ENCODE data around the gene EMILIN3. TPM values are rescaled to one million over a fixed set of nuclear protein-coding genes. Genes with fewer than 3 reads are reported as not detected.

EMILIN3 gene
- total RNA-seq, 1 donor from 2014 or later: 0.20 TPM

GRCh38 chr20:41413169-41413568, 46.6 kb upstream of the EMILIN3 start:
- Histone ChIP-seq H3K4me1 (ENCODE audit: insufficient read depth, low read length) (no peaks in the 10 kb centered on the region), H3K4me2 (ENCODE audit: low read length) (no peak overlapping the region), H3K27me3 (ENCODE audit: insufficient read depth, low read length) (no peaks in the 10 kb centered on the region), H3K27ac (ENCODE audit: low read depth, low read length) (no peak overlapping the region), H3K9ac (ENCODE audit: low read length) (no peak overlapping the region), H2AFZ (ENCODE audit: low read depth, low read length) (no peak overlapping the region), H3K9me3 (ENCODE audit: insufficient read depth, low read depth, low read length) (no peaks in the 10 kb centered on the region), H3K4me3 (ENCODE audit: insufficient read depth, low read depth, low read length) (no peak overlapping the region), H3K36me3 (ENCODE audit: insufficient read depth, low read length) (peaks cover 37% of the 10 kb centered on the region), H4K20me1 (ENCODE audit: insufficient read depth, low read length) (peaks cover 15% of the 10 kb centered on the region), H3K79me2 (ENCODE audit: insufficient read depth, low read length) (no peaks in the 10 kb centered on the region)
- Mint-ChIP-seq H3K36me3 (ENCODE audit: low read depth, unreplicated experiment) (peaks cover 20% of the 10 kb centered on the region), H3K4me1 (ENCODE audit: low read depth, unreplicated experiment) (no peaks in the 10 kb centered on the region), H3K27me3 (ENCODE audit: low read depth, unreplicated experiment) (no peaks in the 10 kb centered on the region), H3K27ac (ENCODE audit: unreplicated experiment) (no peak overlapping the region), H3K4me3 (ENCODE audit: unreplicated experiment) (no peak overlapping the region), H3K9me3 (ENCODE audit: unreplicated experiment) (no peaks in the 10 kb centered on the region)
- FAIRE-seq (no peak), DNase-seq (ENCODE audit: low read depth) (no peak)
- TF ChIP-seq CTCF (IDR thresholded peaks at IDR 0.05; ENCODE audit: insufficient read depth, low read depth, low read length) (no peak), EZH2 (IDR thresholded peaks at IDR 0.05; ENCODE audit: insufficient read depth, low read length) (no peak)

GRCh38 chr20:41412324-41413120, 45.9 kb upstream of the EMILIN3 start:
- H3K4me3 ChIP-seq (ENCODE audit: insufficient read depth, low read depth, low read length): no peak overlapping the region
- Mint-ChIP-seq H3K36me3 (ENCODE audit: low read depth, unreplicated experiment) (peaks cover 19% of the 10 kb centered on the region), H3K9me3 (ENCODE audit: unreplicated experiment) (no peaks in the 10 kb centered on the region), H3K27me3 (ENCODE audit: low read depth, unreplicated experiment) (no peaks in the 10 kb centered on the region), H3K4me1 (ENCODE audit: low read depth, unreplicated experiment) (no peaks in the 10 kb centered on the region), H3K4me3 (ENCODE audit: unreplicated experiment) (no peak overlapping the region), H3K27ac (ENCODE audit: unreplicated experiment) (no peak overlapping the region)
- peaks cover 11% of the 10 kb centered on the region for H4K20me1 ChIP-seq (ENCODE audit: insufficient read depth, low read length)
- no peak for DNase-seq (ENCODE audit: low read depth)
- no peaks in the 10 kb centered on the region for H3K9me3 ChIP-seq (ENCODE audit: insufficient read depth, low read depth, low read length)
- no peak overlapping the region for H3K4me2 ChIP-seq (ENCODE audit: low read length)
- no peak overlapping the region for H3K27ac ChIP-seq (ENCODE audit: low read depth, low read length)
- FAIRE-seq: no peak
- no peak overlapping the region for H3K9ac ChIP-seq (ENCODE audit: low read length)
- no peak for TF ChIP-seq EZH2 (IDR thresholded peaks at IDR 0.05; ENCODE audit: insufficient read depth, low read length)
- TF ChIP-seq CTCF (IDR thresholded peaks at IDR 0.05; ENCODE audit: insufficient read depth, low read depth, low read length): no peak
- no peaks in the 10 kb centered on the region for H3K4me1 ChIP-seq (ENCODE audit: insufficient read depth, low read length)
- peaks cover 33% of the 10 kb centered on the region for H3K36me3 ChIP-seq (ENCODE audit: insufficient read depth, low read length)
- no peaks in the 10 kb centered on the region for H3K27me3 ChIP-seq (ENCODE audit: insufficient read depth, low read length)
- H2AFZ ChIP-seq (ENCODE audit: low read depth, low read length): no peak overlapping the region
- H3K79me2 ChIP-seq (ENCODE audit: insufficient read depth, low read length): no peaks in the 10 kb centered on the region

GRCh38 chr20:41411391-41411847, 44.8 kb upstream of the EMILIN3 start:
- FAIRE-seq (peak; percentile 13), DNase-seq (ENCODE audit: low read depth) (peak; percentile 10)
- Histone ChIP-seq H3K9ac (ENCODE audit: low read length) (no peak overlapping the region), H3K4me1 (ENCODE audit: insufficient read depth, low read length) (no peaks in the 10 kb centered on the region), H2AFZ (ENCODE audit: low read depth, low read length) (no peak overlapping the region), H3K36me3 (ENCODE audit: insufficient read depth, low read length) (peaks cover 35% of the 10 kb centered on the region), H4K20me1 (ENCODE audit: insufficient read depth, low read length) (peaks cover 11% of the 10 kb centered on the region), H3K27me3 (ENCODE audit: insufficient read depth, low read length) (no peaks in the 10 kb centered on the region), H3K79me2 (ENCODE audit: insufficient read depth, low read length) (no peaks in the 10 kb centered on the region), H3K4me3 (ENCODE audit: insufficient read depth, low read depth, low read length) (no peak overlapping the region), H3K27ac (ENCODE audit: low read depth, low read length) (no peak overlapping the region), H3K4me2 (ENCODE audit: low read length) (peak overlapping the region; percentile 1), H3K9me3 (ENCODE audit: insufficient read depth, low read depth, low read length) (no peaks in the 10 kb centered on the region)
- Mint-ChIP-seq H3K27me3 (ENCODE audit: low read depth, unreplicated experiment) (no peaks in the 10 kb centered on the region), H3K4me1 (ENCODE audit: low read depth, unreplicated experiment) (no peaks in the 10 kb centered on the region), H3K27ac (ENCODE audit: unreplicated experiment) (no peak overlapping the region), H3K36me3 (ENCODE audit: low read depth, unreplicated experiment) (peaks cover 24% of the 10 kb centered on the region), H3K9me3 (ENCODE audit: unreplicated experiment) (no peaks in the 10 kb centered on the region), H3K4me3 (ENCODE audit: unreplicated experiment) (no peak overlapping the region)
- TF ChIP-seq EZH2 (IDR thresholded peaks at IDR 0.05; ENCODE audit: insufficient read depth, low read length) (no peak), CTCF (IDR thresholded peaks at IDR 0.05; ENCODE audit: insufficient read depth, low read depth, low read length) (peak; percentile 53)

All from astrocyte (in vitro differentiated cells and primary cell).